GM21381 (cell line): Measurements from ENCODE around the gene SEMA3G.

Experiments used
- ATAC-seq: cut with Tn5 transposase; IDR thresholded peaks from one replicate; pipeline ENCODE4 v1.9.1; 2021; ENCODE audit warnings: mild to moderate bottlenecking, moderate library complexity; ENCODE audit not compliant: unreplicated experiment

Gene SEMA3G

GRCh38 chr3:52396907-52397591, 47.9 kb downstream of the SEMA3G start:
- no peak for ATAC-seq

- no peak for ATAC-seq
Observed at GRCh38 chr3:52396011-52396906, 48.6 kb downstream of the SEMA3G start.

DNA sequence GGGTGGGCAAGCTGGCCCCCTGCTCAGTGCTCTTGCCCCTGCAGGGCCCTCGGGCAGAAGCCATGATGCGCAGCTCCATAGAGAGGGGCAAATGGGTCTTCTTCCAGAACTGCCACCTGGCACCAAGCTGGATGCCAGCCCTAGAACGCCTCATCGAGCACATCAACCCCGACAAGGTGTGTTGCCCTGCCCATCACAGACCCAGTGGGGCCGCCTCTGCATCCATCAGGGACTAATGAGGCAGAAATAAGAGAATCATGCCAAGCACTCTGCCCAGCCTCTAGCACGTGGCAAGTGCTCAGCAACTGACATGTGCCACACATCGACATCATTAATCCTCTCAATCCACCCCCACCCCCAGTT, 49.4 kb downstream of the SEMA3G start:
- no peak for ATAC-seq

- no peak for ATAC-seq
Observed at GRCh38 chr3:52394751-52395502, 50.0 kb downstream of the SEMA3G start.

DNA sequence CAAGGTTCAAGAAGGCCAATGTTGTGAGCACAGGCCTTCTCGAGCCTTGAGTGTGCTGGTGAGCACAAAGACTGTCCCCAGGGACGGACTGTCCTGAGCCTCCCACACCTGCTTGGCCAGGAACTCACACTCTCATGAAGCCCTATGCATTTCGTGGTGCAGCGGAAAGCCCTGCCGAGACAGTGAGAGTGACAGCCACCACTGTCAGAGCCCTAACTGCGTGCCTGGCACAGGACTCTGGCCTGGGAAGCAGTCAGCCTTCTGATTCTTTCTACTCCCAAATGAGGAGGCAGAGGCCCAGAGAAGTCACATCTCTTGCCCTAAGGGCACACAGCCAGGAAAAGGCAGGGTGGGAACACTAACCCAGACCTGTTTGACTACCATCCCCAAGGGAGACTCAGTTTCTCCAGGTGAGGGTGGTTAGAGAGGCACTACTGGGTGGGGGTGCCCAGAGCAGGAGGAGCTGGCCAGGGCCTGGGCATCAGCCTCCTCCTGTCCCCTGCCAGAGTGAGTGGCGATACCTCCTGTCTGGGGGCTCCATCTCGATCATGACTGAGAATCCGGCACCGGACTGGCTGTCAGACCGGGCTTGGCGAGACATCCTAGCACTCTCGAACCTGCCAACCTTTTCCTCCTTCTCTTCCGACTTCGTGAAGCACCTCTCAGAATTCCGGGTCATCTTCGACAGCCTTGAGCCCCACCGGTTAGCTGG, 50.8 kb downstream of the SEMA3G start:
- no peak for ATAC-seq

GRCh38 chr3:52393131-52393807, 51.6 kb downstream of the SEMA3G start:
- no peak for ATAC-seq

DNA sequence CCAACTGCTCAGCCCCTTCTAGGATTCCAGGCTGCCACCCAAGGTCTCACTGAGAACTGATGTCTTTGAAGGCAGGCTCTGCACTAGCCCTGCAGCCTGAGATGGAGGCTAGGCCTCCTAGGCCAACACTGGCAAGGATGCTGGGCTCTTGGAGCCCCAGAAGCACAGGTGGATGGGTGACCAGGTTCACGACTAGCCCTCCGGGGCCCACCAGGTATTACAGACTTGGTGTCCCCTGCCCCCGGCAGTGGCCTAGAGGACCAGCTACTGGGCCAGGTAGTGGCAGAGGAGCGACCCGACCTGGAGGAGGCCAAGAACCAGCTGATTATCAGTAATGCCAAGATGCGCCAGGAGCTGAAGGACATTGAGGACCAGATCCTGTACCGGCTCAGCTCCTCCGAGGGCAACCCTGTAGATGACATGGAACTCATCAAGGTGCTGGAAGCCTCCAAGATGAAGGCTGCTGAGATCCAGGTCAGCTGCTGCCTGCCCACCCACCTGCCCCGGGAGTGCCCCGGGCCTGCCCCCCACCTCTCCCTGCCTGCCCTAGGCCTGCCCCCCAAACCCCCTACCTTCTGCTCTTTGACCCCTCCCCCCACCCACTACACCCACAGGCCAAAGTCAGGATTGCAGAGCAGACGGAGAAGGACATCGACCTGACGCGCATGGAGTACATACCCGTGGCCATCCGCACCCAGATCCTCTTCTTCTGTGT, 52.5 kb downstream of the SEMA3G start:
- ATAC-seq, result no peak

GRCh38 chr3:52391096-52391495, 53.8 kb downstream of the SEMA3G start:
- ATAC-seq, result no peak

DNA sequence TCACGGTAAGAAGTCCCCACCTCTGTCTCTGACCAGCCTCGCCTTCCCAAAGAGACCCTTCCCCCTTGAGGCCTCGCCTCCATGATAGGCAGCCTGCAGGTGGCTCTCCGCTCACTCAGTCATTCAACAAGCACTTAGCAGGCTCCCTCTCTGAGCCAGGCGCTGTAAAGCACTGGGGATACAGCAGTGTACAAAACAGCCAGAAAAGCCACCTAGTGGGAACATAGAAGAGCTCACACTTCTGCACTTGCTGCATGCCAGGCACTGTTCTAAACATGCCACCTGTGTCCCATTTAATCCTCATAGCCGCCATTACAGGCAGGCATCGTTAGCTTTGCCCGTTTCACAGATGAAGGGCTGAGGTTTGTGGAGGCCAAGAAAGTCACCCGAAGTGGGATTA, 56.0 kb downstream of the SEMA3G start:
- no peak for ATAC-seq

GRCh38 chr3:52388348-52388821, 56.5 kb downstream of the SEMA3G start:
- ATAC-seq, result no peak

- ATAC-seq, result no peak
Observed at GRCh38 chr3:52387481-52387880, 57.4 kb downstream of the SEMA3G start.

DNA sequence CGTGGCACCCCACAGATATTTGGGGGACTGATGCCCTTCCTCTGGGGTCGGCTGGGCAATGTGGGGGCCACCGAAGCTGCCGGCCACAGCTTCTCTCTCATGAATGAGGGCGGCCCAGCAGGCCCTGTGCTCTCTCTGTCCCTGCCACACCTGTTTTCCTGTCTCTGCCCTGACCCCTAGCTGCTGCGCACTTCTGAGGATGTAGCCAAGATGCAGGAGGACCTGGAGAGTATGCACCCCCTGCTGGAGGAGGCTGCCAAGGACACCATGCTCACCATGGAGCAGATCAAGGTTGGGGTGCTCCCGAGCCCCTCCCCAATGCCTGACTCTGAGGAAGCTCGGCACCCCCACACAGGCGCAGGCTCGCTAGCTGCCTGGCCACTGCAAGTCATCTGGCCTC, 59.7 kb downstream of the SEMA3G start:
- ATAC-seq, result no peak

GRCh38 chr3:52384019-52384761, 60.7 kb downstream of the SEMA3G start:
- ATAC-seq, result no peak

DNA sequence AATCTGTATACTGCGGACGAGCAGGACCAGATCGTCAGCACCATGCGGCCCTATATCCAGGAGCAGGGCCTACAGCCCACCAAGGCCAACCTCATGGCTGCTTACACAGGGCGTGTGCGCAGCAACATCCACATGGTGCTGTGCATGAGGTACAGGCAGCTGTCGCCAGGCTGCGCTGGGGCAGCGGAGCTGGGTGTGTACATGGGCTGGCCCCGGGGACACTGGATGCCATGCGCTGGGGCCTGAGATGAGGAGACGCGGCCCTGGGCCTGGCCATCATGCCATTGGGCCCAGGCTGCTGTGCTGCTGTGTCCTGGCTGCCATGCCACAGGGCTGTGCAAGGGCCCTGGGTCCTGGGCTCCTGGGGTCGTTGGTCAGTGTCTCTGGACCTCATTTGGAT, 61.5 kb downstream of the SEMA3G start:
- ATAC-seq, result no peak
